OCI-LY7 (cell line): Measurements from ENCODE around the gene HOXC11. TPM values are rescaled to one million over a fixed set of nuclear protein-coding genes. Genes with fewer than 3 reads are reported as not detected.

Source experiments
- BruUV-seq: library from RNA; stranded (reverse); fragments of 400-500 nt; replicated peaks from 2 replicates; lab custom pipeline; 2021; lab: Mats Ljungman, UMichigan
- CTCF ChIA-PET: fragments of 300-600 bp; sonication (Branson Sonifier 250); formaldehyde crosslinking; loops from one replicate; lab custom pipeline; 2022; ENCODE audit warnings: antibody characterized with exemption; ENCODE audit not compliant: unreplicated experiment; lab: Charles Lee
- POLR2A ChIA-PET: fragments of 300-600 bp; sonication (Branson Sonifier 250); formaldehyde crosslinking; loops from one replicate; lab custom pipeline; 2022; ENCODE audit warnings: antibody characterized with exemption; lab: Charles Lee
- DNase-seq: peaks from one replicate; pipeline ENCODE4 v3.0.0-alpha.2; 2015; ENCODE audit warnings: low spot score
- H2AFZ ChIP-seq: fragments of 200-600 bp; sonication (generic), shearing (Covaris generic); 2 replicates; pipeline ENCODE4 v1.6.1; 2014; ENCODE audit warnings: mild to moderate bottlenecking, antibody characterized with exemption, low read length, moderate library complexity
- H3K27ac ChIP-seq: fragments of 200-600 bp; sonication (generic); 2 replicates; pipeline ENCODE4 v1.5.1; 2014; ENCODE audit warnings: mixed run types, low read depth, mild to moderate bottlenecking, moderate library complexity, low read length, inconsistent platforms; ENCODE audit not compliant: poor library complexity, severe bottlenecking
- H3K36me3 ChIP-seq: fragments of 200-600 bp; sonication (generic); 2 replicates; pipeline ENCODE4 v1.6.1; 2014; ENCODE audit warnings: mild to moderate bottlenecking, antibody characterized with exemption, low read length, moderate library complexity, mixed read lengths; ENCODE audit not compliant: insufficient read depth
- H3K4me1 ChIP-seq: fragments of 200-600 bp; sonication (generic); 2 replicates; pipeline ENCODE4 v1.5.1; 2014; ENCODE audit warnings: mild to moderate bottlenecking, low read length; ENCODE audit not compliant: insufficient read depth, poor library complexity, severe bottlenecking
- H3K4me2 ChIP-seq: fragments of 200-600 bp; sonication (generic); 2 replicates; pipeline ENCODE4 v1.6.1; 2014; ENCODE audit warnings: mild to moderate bottlenecking, low read length
- H3K4me3 ChIP-seq: fragments of 200-600 bp; sonication (generic); 2 replicates; pipeline ENCODE4 v1.5.1; 2014; ENCODE audit warnings: mild to moderate bottlenecking, low read depth, low read length; ENCODE audit not compliant: poor library complexity, severe bottlenecking
- H3K79me2 ChIP-seq: fragments of 200-600 bp; sonication (generic); 2 replicates; pipeline ENCODE4 v1.6.1; 2016; ENCODE audit warnings: low read depth, mild to moderate bottlenecking, low read length, moderate library complexity, mixed read lengths; ENCODE audit not compliant: insufficient read depth
- H3K9me2 ChIP-seq: fragments of 200-600 bp; sonication (generic); 2 replicates; pipeline ENCODE4 v1.6.1; 2016; ENCODE audit warnings: mild to moderate bottlenecking, low read length, mixed read lengths; ENCODE audit not compliant: insufficient read depth
- H3K9me3 ChIP-seq: fragments of 200-600 bp; sonication (generic); 2 replicates; pipeline ENCODE4 v1.6.1; 2014; ENCODE audit warnings: mild to moderate bottlenecking, mixed run types, low read length, mixed read lengths
- H4K20me1 ChIP-seq: fragments of 200-600 bp; sonication (generic); 2 replicates; pipeline ENCODE4 v1.6.1; 2014; ENCODE audit warnings: mild to moderate bottlenecking, antibody characterized with exemption, low read length, moderate library complexity, mixed read lengths; ENCODE audit not compliant: insufficient read depth
- EZH2phosphoT487 ChIP-seq: fragments of 200-600 bp; sonication (generic); IDR thresholded peaks from 2 replicates; pipeline ENCODE4 v1.6.1; 2018; ENCODE audit warnings: low read depth, borderline replicate concordance, mild to moderate bottlenecking, mixed run types, antibody characterized with exemption, low read length, moderate library complexity, mixed read lengths
- intact Hi-C: fragments of 100-400 bp; cut with micrococcal nuclease; formaldehyde crosslinking; loops from one replicate; pipeline ENCODE4 v1.10.0; 2022; ENCODE audit not compliant: unreplicated experiment
- total RNA-seq, 2 experiments: library from RNA; depleted of rRNA in 1 of 2; stranded (reverse); fragments of >200 nt in 1 of 2; shearing (Covaris generic) in 1 of 2; gene quantifications; 2 replicates each; pipeline ENCODE4 v1.2.3, GENCODE V29; 2014 to 2022
- TF ChIP-seq, protein P1 (sequence below): fragments of 200-600 bp; sonication (generic); conservative IDR thresholded peaks from 2 replicates; pipeline ENCODE4 v1.5.1; 2014; ENCODE audit warnings: mild to moderate bottlenecking, antibody characterized with exemption, low read length, moderate library complexity, mixed read lengths

The HOXC11 gene
- total RNA-seq, 2 experiments from 2014 or later = 1.4 to 2.7 TPM

DNA sequence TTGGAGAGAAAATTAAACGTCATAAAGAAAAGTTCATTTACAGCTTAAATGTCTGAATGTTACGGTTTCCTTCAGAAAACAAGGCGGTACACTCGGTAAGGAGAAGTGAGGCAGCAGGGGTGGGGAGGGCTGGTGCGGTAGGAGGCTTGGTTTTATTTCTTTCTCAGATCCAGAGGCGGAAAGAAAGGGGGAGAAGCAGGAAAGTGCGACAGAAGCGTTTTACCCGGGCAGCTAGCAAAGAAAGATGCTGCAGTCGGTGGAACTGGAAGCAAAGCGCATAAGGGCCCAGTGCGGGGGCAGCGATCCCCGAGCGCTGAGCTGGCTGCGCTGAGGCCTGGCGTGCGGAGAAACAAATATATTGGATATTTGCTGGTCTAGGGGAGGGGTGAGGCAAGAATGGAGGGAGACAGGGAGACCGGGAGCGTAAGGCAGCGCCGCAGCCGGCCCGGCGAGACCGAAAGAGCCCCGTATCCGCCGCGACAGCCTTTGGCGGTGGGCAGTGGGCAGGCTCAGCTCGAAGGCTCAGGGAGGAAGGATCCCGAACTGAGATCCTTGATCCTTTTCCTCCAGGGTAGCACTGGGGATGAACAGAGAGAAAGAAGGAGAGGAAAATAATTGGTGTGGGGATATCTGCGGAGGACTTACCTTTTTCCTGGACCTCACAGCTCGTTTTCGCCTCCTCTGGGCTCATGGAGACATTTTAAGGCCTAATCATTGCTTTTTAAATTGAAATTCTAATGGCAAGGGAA, 6.4 kb upstream of the HOXC11 start:
- peaks cover 14% of the 10 kb centered on the region for H3K4me1 ChIP-seq
- H3K9me3 ChIP-seq = no peaks in the 10 kb centered on the region
- H4K20me1 ChIP-seq = no peaks in the 10 kb centered on the region
- no peaks in the 10 kb centered on the region for H3K9me2 ChIP-seq
- BruUV-seq = no TSS peak
- TF ChIP-seq, protein P1, sequence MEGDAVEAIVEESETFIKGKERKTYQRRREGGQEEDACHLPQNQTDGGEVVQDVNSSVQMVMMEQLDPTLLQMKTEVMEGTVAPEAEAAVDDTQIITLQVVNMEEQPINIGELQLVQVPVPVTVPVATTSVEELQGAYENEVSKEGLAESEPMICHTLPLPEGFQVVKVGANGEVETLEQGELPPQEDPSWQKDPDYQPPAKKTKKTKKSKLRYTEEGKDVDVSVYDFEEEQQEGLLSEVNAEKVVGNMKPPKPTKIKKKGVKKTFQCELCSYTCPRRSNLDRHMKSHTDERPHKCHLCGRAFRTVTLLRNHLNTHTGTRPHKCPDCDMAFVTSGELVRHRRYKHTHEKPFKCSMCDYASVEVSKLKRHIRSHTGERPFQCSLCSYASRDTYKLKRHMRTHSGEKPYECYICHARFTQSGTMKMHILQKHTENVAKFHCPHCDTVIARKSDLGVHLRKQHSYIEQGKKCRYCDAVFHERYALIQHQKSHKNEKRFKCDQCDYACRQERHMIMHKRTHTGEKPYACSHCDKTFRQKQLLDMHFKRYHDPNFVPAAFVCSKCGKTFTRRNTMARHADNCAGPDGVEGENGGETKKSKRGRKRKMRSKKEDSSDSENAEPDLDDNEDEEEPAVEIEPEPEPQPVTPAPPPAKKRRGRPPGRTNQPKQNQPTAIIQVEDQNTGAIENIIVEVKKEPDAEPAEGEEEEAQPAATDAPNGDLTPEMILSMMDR = no peak
- no peak for TF ChIP-seq EZH2phosphoT487
- H3K4me2 ChIP-seq = peak overlapping the region; percentile 46
- no peaks in the 10 kb centered on the region for H3K36me3 ChIP-seq
- POLR2A ChIA-PET = interaction anchor here (0.6 kb wide), 1 partner anchor 1655 kb away, joined by 4 read pairs; no protein-coding TSS in a partner anchor
- no peak for DNase-seq
- no peak overlapping the region for H2AFZ ChIP-seq
- intact Hi-C loops = no loop called here
- no peak overlapping the region for H3K4me3 ChIP-seq
- CTCF ChIA-PET = no interaction called here
- no peak overlapping the region for H3K27ac ChIP-seq
- no peaks in the 10 kb centered on the region for H3K79me2 ChIP-seq

DNA sequence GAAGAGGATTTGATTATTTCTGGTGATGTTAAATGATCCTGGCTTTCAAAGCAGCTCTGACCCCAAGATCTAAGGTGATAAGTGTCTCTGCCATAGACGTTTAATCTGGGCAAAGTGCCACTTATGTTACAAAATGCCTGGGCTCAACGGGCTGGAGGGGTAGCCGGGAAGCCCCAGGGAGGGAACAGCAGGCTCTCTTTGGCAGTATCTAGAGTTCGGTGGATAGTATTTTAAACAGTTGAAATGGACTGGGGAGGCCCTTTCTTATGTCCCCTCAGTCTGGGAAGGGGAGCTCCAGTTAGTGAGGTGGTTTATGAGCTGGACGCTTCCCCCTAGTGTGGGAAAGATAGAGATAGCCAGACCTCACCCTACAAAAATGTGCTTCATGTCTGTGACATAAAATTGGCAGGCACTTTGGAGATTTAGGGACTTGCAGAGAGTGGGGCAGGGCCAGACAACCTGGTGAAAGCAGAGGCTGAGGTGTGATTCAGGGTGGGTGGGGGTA, 5.5 kb upstream of the HOXC11 start:
- H3K4me1 ChIP-seq = peaks cover 14% of the 10 kb centered on the region
- H4K20me1 ChIP-seq = no peaks in the 10 kb centered on the region
- ChIA-PET POLR2A (no interaction called here), CTCF (no interaction called here)
- H3K9me3 ChIP-seq = no peaks in the 10 kb centered on the region
- no peak overlapping the region for H3K4me3 ChIP-seq
- no TSS peak for BruUV-seq
- no peaks in the 10 kb centered on the region for H3K36me3 ChIP-seq
- no peak overlapping the region for H2AFZ ChIP-seq
- H3K4me2 ChIP-seq = no peak overlapping the region
- DNase-seq = no peak
- intact Hi-C loops = no loop called here
- H3K79me2 ChIP-seq = no peaks in the 10 kb centered on the region
- H3K9me2 ChIP-seq = no peaks in the 10 kb centered on the region
- TF ChIP-seq EZH2phosphoT487 = no peak
- TF ChIP-seq, protein P1 = no peak
- no peak overlapping the region for H3K27ac ChIP-seq
